ENCODE results near the gene SERPINE1. TPM values are rescaled to one million over a fixed set of nuclear protein-coding genes. Genes with fewer than 3 reads are reported as not detected.

Gene SERPINE1
- total RNA-seq (ENCODE audit: low replicate concordance) = 0.14 and 1.5 TPM in 2 replicates
- long read RNA-seq, partial matches to known transcripts = 0 of 2 reads
- long read RNA-seq, other reads (novel, unspliced or antisense) = 0 of 2 reads

DNA sequence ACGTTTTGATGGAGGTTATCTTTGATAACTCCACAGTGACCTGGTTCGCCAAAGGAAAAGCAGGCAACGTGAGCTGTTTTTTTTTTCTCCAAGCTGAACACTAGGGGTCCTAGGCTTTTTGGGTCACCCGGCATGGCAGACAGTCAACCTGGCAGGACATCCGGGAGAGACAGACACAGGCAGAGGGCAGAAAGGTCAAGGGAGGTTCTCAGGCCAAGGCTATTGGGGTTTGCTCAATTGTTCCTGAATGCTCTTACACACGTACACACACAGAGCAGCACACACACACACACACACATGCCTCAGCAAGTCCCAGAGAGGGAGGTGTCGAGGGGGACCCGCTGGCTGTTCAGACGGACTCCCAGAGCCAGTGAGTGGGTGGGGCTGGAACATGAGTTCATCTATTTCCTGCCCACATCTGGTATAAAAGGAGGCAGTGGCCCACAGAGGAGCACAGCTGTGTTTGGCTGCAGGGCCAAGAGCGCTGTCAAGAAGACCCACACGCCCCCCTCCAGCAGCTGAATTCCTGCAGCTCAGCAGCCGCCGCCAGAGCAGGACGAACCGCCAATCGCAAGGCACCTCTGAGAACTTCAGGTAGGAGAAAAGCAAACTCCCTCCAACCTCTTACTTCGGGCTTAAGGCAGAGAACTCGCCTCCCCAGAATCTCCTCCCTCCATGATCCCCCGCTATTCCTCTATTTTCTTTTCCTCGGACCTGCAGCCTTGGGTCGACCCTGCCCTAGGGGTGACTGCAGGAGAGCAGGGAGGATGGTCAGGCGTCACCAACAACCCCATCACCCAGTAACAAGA is at the start of gene SERPINE1:
SERPINE1 (plus strand) TSS at position 454 of the 809 bp plus-strand sequence. CDS start 1,290 bp downstream, outside the sequence.
- peak within 1 kb of the TSS; percentile 81 for H3K4me3 Mint-ChIP-seq
- DNase-seq (ENCODE audit: extremely low spot score, unreplicated experiment) = no peak
- H3K27ac Mint-ChIP-seq = no peak within 1 kb of the TSS
- H3K36me3 Mint-ChIP-seq = no peaks in the 10 kb centered on the region
- no peaks in the 10 kb centered on the region for H3K9me3 Mint-ChIP-seq
- peaks cover 29% of the 10 kb centered on the region for H3K4me1 Mint-ChIP-seq (ENCODE audit: unreplicated experiment)
- TF ChIP-seq, protein P1, sequence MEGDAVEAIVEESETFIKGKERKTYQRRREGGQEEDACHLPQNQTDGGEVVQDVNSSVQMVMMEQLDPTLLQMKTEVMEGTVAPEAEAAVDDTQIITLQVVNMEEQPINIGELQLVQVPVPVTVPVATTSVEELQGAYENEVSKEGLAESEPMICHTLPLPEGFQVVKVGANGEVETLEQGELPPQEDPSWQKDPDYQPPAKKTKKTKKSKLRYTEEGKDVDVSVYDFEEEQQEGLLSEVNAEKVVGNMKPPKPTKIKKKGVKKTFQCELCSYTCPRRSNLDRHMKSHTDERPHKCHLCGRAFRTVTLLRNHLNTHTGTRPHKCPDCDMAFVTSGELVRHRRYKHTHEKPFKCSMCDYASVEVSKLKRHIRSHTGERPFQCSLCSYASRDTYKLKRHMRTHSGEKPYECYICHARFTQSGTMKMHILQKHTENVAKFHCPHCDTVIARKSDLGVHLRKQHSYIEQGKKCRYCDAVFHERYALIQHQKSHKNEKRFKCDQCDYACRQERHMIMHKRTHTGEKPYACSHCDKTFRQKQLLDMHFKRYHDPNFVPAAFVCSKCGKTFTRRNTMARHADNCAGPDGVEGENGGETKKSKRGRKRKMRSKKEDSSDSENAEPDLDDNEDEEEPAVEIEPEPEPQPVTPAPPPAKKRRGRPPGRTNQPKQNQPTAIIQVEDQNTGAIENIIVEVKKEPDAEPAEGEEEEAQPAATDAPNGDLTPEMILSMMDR (conservative IDR thresholded peaks at IDR 0.05) = peak; percentile 61
- peaks cover 29% of the 10 kb centered on the region for H3K27me3 Mint-ChIP-seq

GRCh38 chr7:101077303-101078086 is 49.4 kb upstream of the SERPINE1 start:
- Mint-ChIP-seq H3K4me1 (ENCODE audit: unreplicated experiment) (peaks cover 10% of the 10 kb centered on the region), H3K27me3 (peaks cover 7% of the 10 kb centered on the region), H3K27ac (peak overlapping the region; percentile 48), H3K4me3 (peak overlapping the region; percentile 5), H3K9me3 (no peaks in the 10 kb centered on the region), H3K36me3 (no peaks in the 10 kb centered on the region)
- DNase-seq (ENCODE audit: extremely low spot score, unreplicated experiment) = peak; percentile 86
- TF ChIP-seq, protein P1 (conservative IDR thresholded peaks at IDR 0.05) = peak; percentile 88

- Mint-ChIP-seq H3K4me1 (ENCODE audit: unreplicated experiment) (peaks cover 17% of the 10 kb centered on the region), H3K27me3 (peaks cover 4% of the 10 kb centered on the region), H3K4me3 (peak overlapping the region; percentile 8), H3K27ac (peak overlapping the region; percentile 84), H3K9me3 (no peaks in the 10 kb centered on the region), H3K36me3 (no peaks in the 10 kb centered on the region)
- TF ChIP-seq, protein P1 (conservative IDR thresholded peaks at IDR 0.05) = no peak
- DNase-seq (ENCODE audit: extremely low spot score, unreplicated experiment) = no peak
Measured at GRCh38 chr7:101081432-101081831, 45.5 kb upstream of the SERPINE1 start.

DNA sequence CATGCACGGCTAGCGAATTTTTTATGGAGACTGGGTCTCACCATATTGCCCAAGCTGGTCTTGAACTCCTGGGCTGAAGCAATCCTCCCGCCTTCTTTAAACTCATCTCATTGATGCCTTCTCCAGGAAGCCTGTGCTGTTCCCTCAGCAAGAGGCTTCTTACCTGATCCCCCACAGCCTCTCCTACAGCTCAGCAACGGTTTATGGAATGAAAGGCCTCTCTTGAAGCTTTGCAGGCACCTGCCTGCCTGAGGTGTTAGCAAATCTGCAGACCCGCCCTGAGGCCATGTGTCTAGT is 42.1 kb upstream of the SERPINE1 start:
- TF ChIP-seq, protein P1 (conservative IDR thresholded peaks at IDR 0.05) = no peak
- no peak for DNase-seq (ENCODE audit: extremely low spot score, unreplicated experiment)
- H3K27ac Mint-ChIP-seq = peak overlapping the region; percentile 95
- peak overlapping the region; percentile 93 for H3K4me3 Mint-ChIP-seq
- H3K9me3 Mint-ChIP-seq = no peaks in the 10 kb centered on the region
- no peaks in the 10 kb centered on the region for H3K27me3 Mint-ChIP-seq
- H3K4me1 Mint-ChIP-seq (ENCODE audit: unreplicated experiment) = peaks cover 12% of the 10 kb centered on the region
- H3K36me3 Mint-ChIP-seq = peaks cover 4% of the 10 kb centered on the region

DNA sequence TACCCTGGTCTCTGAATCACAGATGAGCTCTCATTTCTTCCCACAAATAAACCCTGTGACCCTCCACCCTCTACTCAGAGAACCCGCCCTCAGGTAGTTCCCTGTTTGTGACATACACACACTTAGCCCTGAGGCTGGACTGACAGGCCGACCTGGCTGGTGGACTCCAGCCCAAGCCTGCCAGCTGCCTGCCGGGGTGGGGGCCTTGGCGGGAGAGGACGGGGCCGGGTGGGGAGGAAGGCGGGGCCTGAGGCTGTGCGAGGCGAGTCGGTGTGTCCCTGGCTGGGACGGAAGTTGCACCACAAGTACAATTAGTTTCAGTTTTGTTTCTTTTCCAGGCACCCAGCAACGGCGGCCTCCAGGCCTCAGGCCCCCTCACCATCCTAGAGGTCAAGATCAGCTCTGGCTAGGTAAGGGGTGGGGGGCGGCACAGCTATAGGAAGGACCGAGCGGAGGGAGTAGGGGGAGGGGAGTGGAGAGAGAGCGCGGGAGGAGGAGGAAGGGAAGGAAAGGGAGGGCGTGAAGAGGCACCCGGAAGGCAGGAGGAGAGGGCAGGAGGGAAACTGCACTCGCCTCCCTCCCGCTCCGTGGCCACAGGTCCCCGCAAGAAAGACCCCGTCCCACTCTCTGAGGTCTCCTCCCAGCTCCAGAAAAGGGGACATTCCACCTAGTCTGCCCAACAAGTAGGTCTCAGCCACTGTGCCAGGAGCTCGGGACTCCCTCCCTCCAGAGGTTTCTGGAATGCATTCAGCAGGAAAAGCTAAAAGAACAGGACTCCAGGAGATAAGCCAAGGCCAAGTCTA is 41.5 kb upstream of the SERPINE1 start, which contains the start of gene TRIM56:
TRIM56 (plus strand) TSS at position 320 of the 803 bp plus-strand sequence. CDS start 1,832 bp downstream, outside the sequence.
- Mint-ChIP-seq H3K9me3 (no peaks in the 10 kb centered on the region), H3K4me3 (peak within 1 kb of the TSS; percentile 93), H3K27ac (peak within 1 kb of the TSS; percentile 95), H3K27me3 (no peaks in the 10 kb centered on the region), H3K36me3 (peaks cover 4% of the 10 kb centered on the region), H3K4me1 (ENCODE audit: unreplicated experiment) (peaks cover 12% of the 10 kb centered on the region)
- TF ChIP-seq, protein P1 (conservative IDR thresholded peaks at IDR 0.05) = no peak
- peak; percentile 78 for DNase-seq (ENCODE audit: extremely low spot score, unreplicated experiment)

Data from type B pancreatic cell (in vitro differentiated cells).